Esophagus squamous epithelium (tissue), 5 donors: Measurements from ENCODE around the gene ZMIZ1. TPM values are rescaled to one million over a fixed set of nuclear protein-coding genes. Genes with fewer than 3 reads are reported as not detected.

ENCODE experiments used
- DNase-seq: peaks from one replicate; lab custom pipeline; 2025; lab: John Stamatoyannopoulos, UW
- H3K27ac ChIP-seq, 4 donors: fragments of 200-600 bp; sonication (generic); one replicate each; pipeline ENCODE4 v1.5.1; 2016 to 2019; ENCODE audit warnings: mild to moderate bottlenecking in 1 of 4
- H3K27me3 ChIP-seq, 4 donors: fragments of 200-600 bp; sonication (generic); 1 replicate in 3 of 4; 2 replicates in 1 of 4; pipeline versions ENCODE4 v1.5.1 to v1.6.0; 2017 to 2021; ENCODE audit warnings: antibody characterized with exemption in 1 of 4
- H3K36me3 ChIP-seq, 3 donors: fragments of 200-600 bp; sonication (generic); one replicate each; pipeline ENCODE4 v1.5.1; 2016 to 2019
- H3K4me1 ChIP-seq, 3 donors: fragments of 200-600 bp; sonication (generic); one replicate each; pipeline ENCODE4 v1.5.1; 2017 to 2019
- H3K4me3 ChIP-seq, 4 donors: fragments of 200-600 bp; sonication (generic); 1 replicate in 3 of 4; 2 replicates in 1 of 4; pipeline ENCODE4 v1.5.1; 2016 to 2019; ENCODE audit warnings: mild to moderate bottlenecking in 2 of 4, moderate library complexity in 1 of 4
- H3K9me3 ChIP-seq, 3 donors: fragments of 200-600 bp; sonication (generic); one replicate each; pipeline ENCODE4 v1.5.1; 2016 to 2019
- CTCF ChIP-seq, 6 experiments: fragments of 450-650 bp in 4 of 6; fragments of 200-600 bp in 2 of 6; sonication (generic) in 2 of 6; IDR thresholded peaks; one replicate each; pipeline ENCODE4 v1.5.1; 2016 to 2019; ENCODE audit warnings: antibody characterized with exemption in 6 of 6, mild to moderate bottlenecking in 4 of 6, moderate library complexity in 4 of 6
- POLR2A ChIP-seq, 4 donors: fragments of 450-650 bp; IDR thresholded peaks; one replicate each; pipeline ENCODE4 v1.6.1; 2017; ENCODE audit warnings: antibody characterized with exemption in 4 of 4, mild to moderate bottlenecking in 4 of 4, moderate library complexity in 3 of 4
- WGBS, 2 donors: methylation state at CpG; one replicate each; pipeline ENCODE4 v1.1.5; 2018; 5-methylcytosine and 5-hydroxymethylcytosine counted together
- intact Hi-C: fragments of 100-400 bp; cut with DNase I; formaldehyde crosslinking; loops from one replicate; pipeline ENCODE4 v1.15.0; 2022
- total RNA-seq, 4 donors: library from RNA; depleted of rRNA; stranded (reverse); fragments of >200 nt; gene quantifications; one replicate each; pipeline ENCODE4 v1.1.0, GENCODE V29; 2016
- donor health status: DM: yes; HTN: yes; CAD: no.

Gene ZMIZ1
- total RNA-seq, 4 donors from 2014 or later: 28.2 to 79.5 (median 40.4) TPM

- peaks cover 0 to 5% (median 0%) of the 10 kb centered on the region in 3 donors for H3K4me1 ChIP-seq
- DNase-seq: no peak
- TF ChIP-seq POLR2A (IDR thresholded peaks at IDR 0.05) (no peak), CTCF (IDR thresholded peaks at IDR 0.05) (no peak)
- 88 to 89% methylated on average over 10 of the region's 10 CpGs for WGBS, 2 donors
- H3K9me3 ChIP-seq: no peaks in the 10 kb centered on the region
- no peak overlapping the region for H3K4me3 ChIP-seq
- H3K27me3 ChIP-seq: no peaks in the 10 kb centered on the region
- H3K27ac ChIP-seq: no peak overlapping the region
- intact Hi-C loops: no loop called here
- no peaks in the 10 kb centered on the region for H3K36me3 ChIP-seq
These were observed 13.5 kb upstream of the ZMIZ1 start for GRCh38 chr10:79055100-79055782.

GRCh38 chr10:79055892-79056291 is 12.9 kb upstream of the ZMIZ1 start:
- no peak for TF ChIP-seq CTCF (IDR thresholded peaks at IDR 0.05)
- no peak for TF ChIP-seq POLR2A (IDR thresholded peaks at IDR 0.05)
- 89 to 92% methylated on average over 4 of the region's 4 CpGs for WGBS, 2 donors

DNA sequence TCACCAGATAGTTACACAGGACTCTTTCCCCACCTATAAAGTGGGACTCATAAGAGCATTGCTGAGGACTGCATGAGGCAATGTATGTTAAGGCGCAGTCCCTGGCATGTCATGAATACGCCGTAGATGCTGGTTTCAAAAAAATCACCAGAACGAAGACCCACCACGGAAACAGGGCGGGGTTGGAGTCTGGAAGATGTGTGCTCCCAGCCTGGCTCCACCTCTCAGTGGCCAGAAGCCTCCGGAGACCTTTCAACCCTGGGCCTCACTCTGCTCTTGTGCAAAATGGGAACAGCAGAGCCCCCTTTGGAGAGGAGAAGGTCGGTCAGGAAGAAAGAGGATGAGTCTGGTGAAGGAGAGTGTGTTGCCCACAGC is 12.4 kb upstream of the ZMIZ1 start:
- no peak for DNase-seq
- Histone ChIP-seq H3K36me3 (no peaks in the 10 kb centered on the region), H3K4me3 (no peak overlapping the region), H3K27ac (no peak overlapping the region), H3K27me3 (no peaks in the 10 kb centered on the region), H3K4me1 (no peaks in the 10 kb centered on the region), H3K9me3 (no peaks in the 10 kb centered on the region)
- TF ChIP-seq CTCF (IDR thresholded peaks at IDR 0.05) (no peak), POLR2A (IDR thresholded peaks at IDR 0.05) (no peak)
- intact Hi-C loops: no loop called here
- 80 to 83% methylated on average over 5 to 8 of the region's 8 CpGs for WGBS, 2 donors

More at GRCh38 chr10:79055892-79056291, 12.9 kb upstream of the ZMIZ1 start:
- Histone ChIP-seq H3K9me3 (no peaks in the 10 kb centered on the region), H3K27ac (no peak overlapping the region), H3K27me3 (no peaks in the 10 kb centered on the region), H3K4me3 (no peak overlapping the region), H3K4me1 (peaks cover 0 to 3% (median 0%) of the 10 kb centered on the region in 3 donors), H3K36me3 (no peaks in the 10 kb centered on the region)
- no peak for DNase-seq
- intact Hi-C loops: no loop called here

DNA sequence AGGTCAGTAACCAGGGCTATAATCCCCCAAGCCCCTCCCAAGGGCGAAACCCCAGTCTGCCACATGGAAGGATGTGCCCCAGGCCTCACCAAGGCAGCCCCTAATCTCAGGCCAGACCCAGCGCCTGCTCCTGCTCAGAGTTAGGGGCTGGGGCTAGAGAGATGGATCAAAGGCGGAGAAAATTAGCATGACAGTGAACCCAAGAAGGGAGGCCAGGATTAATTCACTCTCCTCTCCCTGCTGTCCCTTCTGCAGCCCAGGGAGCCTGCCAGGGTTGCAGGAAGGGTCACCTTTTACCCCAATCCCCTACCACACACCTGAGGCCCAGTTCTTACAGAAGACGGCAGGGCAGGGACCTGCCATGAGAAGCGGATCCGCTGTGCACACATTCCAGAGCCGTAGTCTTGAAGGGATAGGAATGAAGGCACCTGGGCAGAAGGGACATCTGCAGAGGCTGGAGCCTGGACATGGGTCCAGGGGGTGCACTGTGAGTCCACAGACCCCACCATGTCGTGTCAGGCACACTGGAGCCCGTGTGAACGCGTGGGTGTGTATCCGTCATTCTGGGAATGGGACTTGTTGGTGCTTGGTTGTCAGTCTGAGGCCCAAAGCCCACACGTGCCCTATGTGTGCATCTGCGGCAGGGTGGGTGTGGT is 11.9 kb upstream of the ZMIZ1 start:
- H3K4me1 ChIP-seq: no peaks in the 10 kb centered on the region
- no peak overlapping the region for H3K27ac ChIP-seq
- H3K9me3 ChIP-seq: no peaks in the 10 kb centered on the region
- H3K36me3 ChIP-seq: no peaks in the 10 kb centered on the region
- intact Hi-C loops: no loop called here
- no peaks in the 10 kb centered on the region for H3K27me3 ChIP-seq
- H3K4me3 ChIP-seq: no peak overlapping the region
- 79 to 86% methylated on average over 5 to 7 of the region's 14 CpGs for WGBS, 2 donors
- TF ChIP-seq CTCF (IDR thresholded peaks at IDR 0.05): no peak
- no peak for TF ChIP-seq POLR2A (IDR thresholded peaks at IDR 0.05)
- no peak for DNase-seq

DNA sequence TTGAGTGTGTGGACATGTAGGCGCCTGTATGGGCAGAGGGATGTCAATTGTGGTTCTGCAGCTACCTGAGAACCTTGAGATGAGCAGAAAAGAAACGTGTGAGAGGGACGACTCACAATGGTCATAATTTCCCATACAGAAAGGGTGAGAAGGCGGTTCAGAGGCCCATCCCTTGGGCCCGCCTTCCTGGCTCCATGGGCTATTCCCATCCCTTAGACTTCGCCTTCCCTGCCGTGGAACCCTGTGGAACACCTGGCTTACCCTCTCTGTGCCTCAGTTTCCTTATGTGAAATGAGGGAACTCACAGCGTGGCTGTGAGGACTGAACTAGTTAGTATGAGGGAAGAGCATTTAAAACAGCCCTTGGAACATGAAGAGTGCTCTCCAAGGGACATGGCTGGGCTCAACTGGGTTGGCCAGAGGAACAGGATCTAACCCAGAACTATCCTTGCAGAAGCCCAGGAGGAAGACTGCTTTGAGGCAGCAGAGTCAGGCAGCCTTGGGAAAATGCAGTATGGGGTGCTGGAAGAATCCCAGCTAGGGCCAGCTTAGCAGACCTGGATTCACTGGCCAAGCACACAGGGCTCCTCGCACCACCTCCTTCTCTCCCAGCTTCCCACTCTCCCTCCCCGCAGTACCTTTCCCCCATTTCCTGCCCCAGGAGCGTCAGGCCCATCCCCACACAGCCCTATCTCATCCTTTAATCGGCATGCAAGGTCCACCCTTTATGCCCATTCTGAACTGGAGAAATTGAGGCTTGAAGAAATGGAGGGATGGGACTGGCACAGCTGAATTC is 11.1 kb upstream of the ZMIZ1 start:
- Histone ChIP-seq H3K36me3 (no peaks in the 10 kb centered on the region), H3K9me3 (no peaks in the 10 kb centered on the region), H3K27me3 (no peaks in the 10 kb centered on the region), H3K27ac (no peak overlapping the region), H3K4me1 (no peaks in the 10 kb centered on the region), H3K4me3 (no peak overlapping the region)
- no peak for TF ChIP-seq CTCF (IDR thresholded peaks at IDR 0.05)
- TF ChIP-seq POLR2A (IDR thresholded peaks at IDR 0.05): no peak
- WGBS, 2 donors: 81% methylated on average over 7 of the region's 12 CpGs
- no peak for DNase-seq
- intact Hi-C loops: no loop called here
